GM23338 (cell line): ENCODE data around the gene THBS2. TPM values are rescaled to one million over a fixed set of nuclear protein-coding genes. Genes with fewer than 3 reads are reported as not detected.
A peak's percentile ranks its signal among the peaks of the same experiment; 100 is the strongest.

Experiments
- ATAC-seq: fragments of 200-7000 bp; cut with Tn5 transposase; 3 replicates; pipeline ENCODE4 v1.9.1; 2020
- DNase-seq: peaks from one replicate; pipeline ENCODE4 v3.0.0-alpha.2; 2015; ENCODE audit warnings: low spot score
- H2AFZ ChIP-seq: fragments of 200-600 bp; sonication (generic); 2 replicates; pipeline ENCODE4 v1.8.0; 2016; ENCODE audit warnings: antibody characterized with exemption, mild to moderate bottlenecking, moderate library complexity
- H3F3A ChIP-seq: fragments of 200-600 bp; sonication (generic); replicated peaks from 2 replicates; pipeline ENCODE4 v1.8.0; 2017; ENCODE audit warnings: antibody characterized with exemption, mixed run types, low read depth
- H3K27ac ChIP-seq: fragments of 200-600 bp; sonication (generic); 2 replicates; pipeline ENCODE4 v1.6.1; 2016; ENCODE audit warnings: low read depth
- H3K27me3 ChIP-seq: fragments of 200-600 bp; sonication (generic); 2 replicates; pipeline ENCODE4 v1.8.0; 2016; ENCODE audit warnings: mild to moderate bottlenecking, mixed run types, moderate library complexity; ENCODE audit not compliant: insufficient read depth
- H3K36me3 ChIP-seq: fragments of 200-600 bp; sonication (generic); 2 replicates; pipeline ENCODE4 v1.8.0; 2016; ENCODE audit warnings: mild to moderate bottlenecking; ENCODE audit not compliant: insufficient read depth
- H3K4me1 ChIP-seq: fragments of 200-600 bp; sonication (generic); 2 replicates; pipeline ENCODE4 v1.8.0; 2016; ENCODE audit warnings: mild to moderate bottlenecking, moderate library complexity; ENCODE audit not compliant: insufficient read depth
- H3K4me2 ChIP-seq: fragments of 200-600 bp; sonication (generic); 2 replicates; pipeline ENCODE4 v1.7.1; 2017; ENCODE audit warnings: mixed run types
- H3K4me3 ChIP-seq: fragments of 200-600 bp; sonication (generic); 2 replicates; pipeline ENCODE4 v1.6.1; 2016; ENCODE audit warnings: mixed run types
- H3K79me2 ChIP-seq: fragments of 200-600 bp; sonication (generic); replicated peaks from 2 replicates; pipeline ENCODE4 v1.8.0; 2017; ENCODE audit warnings: mild to moderate bottlenecking; ENCODE audit not compliant: insufficient read depth
- H3K9me2 ChIP-seq: fragments of 200-600 bp; sonication (generic); 2 replicates; pipeline ENCODE4 v1.8.0; 2017; ENCODE audit not compliant: insufficient read depth
- H4K20me1 ChIP-seq: fragments of 200-600 bp; sonication (generic); replicated peaks from 2 replicates; pipeline ENCODE4 v1.8.0; 2017; ENCODE audit warnings: mild to moderate bottlenecking; ENCODE audit not compliant: insufficient read depth
- H3K27ac Mint-ChIP-seq: 2 replicates; pipeline ENCODE4 v1.8.0; 2020; ENCODE audit warnings: inconsistent platforms, mild to moderate bottlenecking, moderate library complexity, mixed read lengths
- H3K27me3 Mint-ChIP-seq: 3 replicates; pipeline ENCODE4 v1.8.0; 2022; ENCODE audit warnings: low read depth, mild to moderate bottlenecking, moderate library complexity, mixed read lengths, inconsistent platforms; ENCODE audit not compliant: insufficient read depth, poor library complexity
- H3K36me3 Mint-ChIP-seq: 3 replicates; pipeline ENCODE4 v1.8.0; 2021; ENCODE audit warnings: low read depth, mild to moderate bottlenecking, inconsistent platforms, moderate library complexity, mixed read lengths
- H3K4me1 Mint-ChIP-seq: 3 replicates; pipeline ENCODE4 v1.8.0; 2020; ENCODE audit warnings: mild to moderate bottlenecking, inconsistent platforms, mixed read lengths
- H3K4me3 Mint-ChIP-seq: 3 replicates; pipeline ENCODE4 v1.8.0; 2021; ENCODE audit warnings: moderate library complexity, mild to moderate bottlenecking, inconsistent platforms, mixed read lengths
- H3K9me3 Mint-ChIP-seq: 3 replicates; pipeline ENCODE4 v1.8.0; 2020; ENCODE audit warnings: moderate library complexity, mild to moderate bottlenecking, inconsistent platforms, mixed read lengths
- CTCF ChIP-seq, 2 experiments: fragments of 200-600 bp in 1 of 2; sonication (generic) in 1 of 2; conservative IDR thresholded peaks; 2 replicates each; pipeline versions ENCODE4 v1.5.1 to v1.6.1; 2016 to 2017; ENCODE audit warnings: antibody characterized with exemption in 2 of 2, low read depth in 2 of 2, mild to moderate bottlenecking in 2 of 2, moderate library complexity in 1 of 2
- ETS1 ChIP-seq: IDR thresholded peaks from 2 replicates; pipeline ENCODE4 v1.6.1; 2016; ENCODE audit warnings: antibody characterized with exemption
- JUNB ChIP-seq: IDR thresholded peaks from one replicate; pipeline ENCODE4 v1.6.1; 2016; ENCODE audit warnings: antibody characterized with exemption; ENCODE audit not compliant: unreplicated experiment
- NANOG ChIP-seq: IDR thresholded peaks from 2 replicates; pipeline ENCODE4 v1.6.1; 2016; ENCODE audit warnings: antibody characterized with exemption, borderline replicate concordance
- STAT1 ChIP-seq: IDR thresholded peaks from one replicate; pipeline ENCODE4 v1.6.1; 2016; ENCODE audit warnings: antibody characterized with exemption; ENCODE audit not compliant: unreplicated experiment
- ZNF331 ChIP-seq: fragments of 250-450 bp; sonication (Bioruptor Pico); IDR thresholded peaks from 2 replicates; pipeline ENCODE4 v1.5.0; 2020; ENCODE audit warnings: low read depth, mild to moderate bottlenecking, moderate library complexity
- polyA plus RNA-seq: library from polyadenylated mRNA; unstranded; fragments of >200 nt; fragmentation: Nextera tagmentation; extraction: Ambion mirVana; gene quantifications from 2 replicates; pipeline ENCODE4 v1.2.1, GENCODE V29; 2016
- total RNA-seq: library from RNA; depleted of rRNA; stranded (reverse); fragments of >200 nt; shearing (Covaris generic); gene quantifications from 2 replicates; pipeline ENCODE4 v1.2.3, GENCODE V29; 2014

The THBS2 gene
- total and polyA plus RNA-seq, 2 experiments from 2014 or later: 7.9 to 44.7 TPM

- peak; percentile 78 for ATAC-seq
- TF ChIP-seq NANOG (no peak), ETS1 (no peak), STAT1 (no peak), ZNF331 (CRISPR knock-in tag) (no peak), JUNB (no peak)
Observed at GRCh38 chr6:169231790-169232506, 21.7 kb downstream of the THBS2 start.

GRCh38 chr6:169230946-169231789 lies 22.5 kb downstream of the THBS2 start:
- no peaks in the 10 kb centered on the region for H3K27me3 ChIP-seq
- Mint-ChIP-seq H3K36me3 (peaks cover 60% of the 10 kb centered on the region), H3K4me3 (no peak overlapping the region), H3K27me3 (peaks cover 14% of the 10 kb centered on the region), H3K4me1 (no peaks in the 10 kb centered on the region; the same call in 2 of the 3 replicates), H3K27ac (no peak overlapping the region), H3K9me3 (peaks cover 11% of the 10 kb centered on the region)
- no peaks in the 10 kb centered on the region for H3K79me2 ChIP-seq
- H3K4me3 ChIP-seq: no peak overlapping the region
- TF ChIP-seq CTCF (conservative IDR thresholded peaks at IDR 0.05; ENCODE audit: low read depth in 2 of 2) (0 out of 4 replicates have a peak, but pooled peaks of 1 of the 2 experiments have one; percentile 12), ZNF331 (CRISPR knock-in tag) (no peak)
- H4K20me1 ChIP-seq: no peaks in the 10 kb centered on the region
- no peak overlapping the region for H3K4me2 ChIP-seq
- H2AFZ ChIP-seq: no peak overlapping the region
- no peak overlapping the region for H3K27ac ChIP-seq
- no peaks in the 10 kb centered on the region for H3F3A ChIP-seq
- H3K9me2 ChIP-seq: no peaks in the 10 kb centered on the region
- H3K4me1 ChIP-seq: no peaks in the 10 kb centered on the region
- ATAC-seq: no peak
- no peak for DNase-seq
- H3K36me3 ChIP-seq: 0 out of 2 replicates have a peak, but pooled peaks cover 5% of the 10 kb centered on the region

More at GRCh38 chr6:169231790-169232506, 21.7 kb downstream of the THBS2 start:
- no peak for DNase-seq
- H3K4me3 Mint-ChIP-seq: no peak overlapping the region
- Histone ChIP-seq H3K9me2 (no peaks in the 10 kb centered on the region), H3F3A (no peaks in the 10 kb centered on the region), H4K20me1 (no peaks in the 10 kb centered on the region), H2AFZ (no peak overlapping the region), H3K36me3 (no peaks in the 10 kb centered on the region), H3K27ac (no peak overlapping the region), H3K79me2 (no peaks in the 10 kb centered on the region), H3K4me2 (no peak overlapping the region), H3K4me1 (no peaks in the 10 kb centered on the region), H3K27me3 (no peaks in the 10 kb centered on the region), H3K4me3 (no peak overlapping the region)
- H3K27ac Mint-ChIP-seq: no peak overlapping the region
- H3K4me1 Mint-ChIP-seq: no peaks in the 10 kb centered on the region; the same call in 2 of the 3 replicates
- H3K9me3 Mint-ChIP-seq: peaks cover 11% of the 10 kb centered on the region
- H3K27me3 Mint-ChIP-seq: peaks cover 14% of the 10 kb centered on the region
- peaks cover 60% of the 10 kb centered on the region for H3K36me3 Mint-ChIP-seq
